ENCODE data around the gene SLC25A11.

GRCh38 chr17:4948166-4948930 is 8.5 kb upstream of the SLC25A11 start, which contains the start of gene PFN1:
- TF ChIP-seq GATA2 (IDR thresholded peaks at IDR 0.05; ENCODE audit: low read depth, low read length) (no peak), GATA3 (IDR thresholded peaks at IDR 0.05; ENCODE audit: low read depth, low read length) (no peak)
